HG03108 (cell line): Measurements from ENCODE around the gene ZNF384.

ENCODE experiments used
- ATAC-seq: cut with Tn5 transposase; IDR thresholded peaks from one replicate; pipeline ENCODE4 v1.9.1; 2021; ENCODE audit warnings: moderate library complexity; ENCODE audit not compliant: unreplicated experiment

The ZNF384 gene

GRCh38 chr12:6699259-6699988 lies 10.2 kb upstream of the ZNF384 start:
- ATAC-seq: no peak

GRCh38 chr12:6698352-6699046 lies 9.3 kb upstream of the ZNF384 start:
- no peak for ATAC-seq

GRCh38 chr12:6697584-6698351 lies 8.6 kb upstream of the ZNF384 start:
- no peak for ATAC-seq

- ATAC-seq: no peak
These were observed 7.8 kb upstream of the ZNF384 start for GRCh38 chr12:6696690-6697583.

- ATAC-seq: no peak
These were observed 6.3 kb upstream of the ZNF384 start for GRCh38 chr12:6695313-6696045.

- no peak for ATAC-seq
These were observed 5.5 kb upstream of the ZNF384 start for GRCh38 chr12:6694701-6695100.

- no peak for ATAC-seq
These were observed 4.7 kb upstream of the ZNF384 start for GRCh38 chr12:6693832-6694355.

- no peak for ATAC-seq
These were observed 3.7 kb upstream of the ZNF384 start for GRCh38 chr12:6692888-6693287.

GRCh38 chr12:6691473-6691872 lies 2.3 kb upstream of the ZNF384 start:
- no peak for ATAC-seq

GRCh38 chr12:6688543-6688998 lies 604 bp downstream of the ZNF384 start:
- peak; percentile 27 for ATAC-seq

GRCh38 chr12:6685814-6686213 lies 3.4 kb downstream of the ZNF384 start:
- no peak for ATAC-seq

GRCh38 chr12:6684609-6685008 lies 4.6 kb downstream of the ZNF384 start:
- no peak for ATAC-seq

- no peak for ATAC-seq
These were observed 12.2 kb downstream of the ZNF384 start for GRCh38 chr12:6676962-6677361.

GRCh38 chr12:6672143-6672542 lies 17.0 kb downstream of the ZNF384 start:
- ATAC-seq: no peak

GRCh38 chr12:6667559-6668210 lies 21.5 kb downstream of the ZNF384 start:
- ATAC-seq: no peak

- no peak for ATAC-seq
These were observed 23.0 kb downstream of the ZNF384 start for GRCh38 chr12:6666211-6666610.

- no peak for ATAC-seq
These were observed 24.3 kb downstream of the ZNF384 start for GRCh38 chr12:6664902-6665301.

GRCh38 chr12:6662906-6663742 lies 26.1 kb downstream of the ZNF384 start, which contains the start of gene ING4:
Gene ING4, minus strand, starts transcription at chr12:6663119. Its CDS starts 18 bp downstream, at chr12:6663101.
- ATAC-seq: peak; percentile 97
